Panc1 (cell line): ENCODE results near the gene HEATR5B. TPM values are rescaled to one million over a fixed set of nuclear protein-coding genes. Genes with fewer than 3 reads are reported as not detected.

Source experiments
- ATAC-seq: fragments of 200-7000 bp; cut with Tn5 transposase; 2 replicates; pipeline ENCODE4 v1.9.1; 2020; ENCODE audit warnings: mild to moderate bottlenecking, moderate library complexity
- BruUV-seq: library from RNA; stranded (reverse); fragments of 400-500 nt; replicated peaks from 2 replicates; lab custom pipeline; 2021; lab: Mats Ljungman, UMichigan
- CTCF ChIA-PET: fragments of 300-600 bp; sonication (Branson Sonifier 250); formaldehyde crosslinking; loops from one replicate; lab custom pipeline; 2022; ENCODE audit warnings: antibody characterized with exemption; lab: Charles Lee
- POLR2A ChIA-PET: fragments of 300-600 bp; sonication (Branson Sonifier 250); formaldehyde crosslinking; loops from one replicate; lab custom pipeline; 2022; ENCODE audit warnings: antibody characterized with exemption; lab: Charles Lee
- DNase-seq: peaks from one replicate; pipeline ENCODE4 v3.0.0-alpha.2; 2010; ENCODE audit warnings: low read depth, low spot score
- H3K27ac ChIP-seq: 2 replicates; pipeline ENCODE4 v1.5.1; 2011; ENCODE audit warnings: mild to moderate bottlenecking, low read length, inconsistent platforms
- H3K27me3 ChIP-seq: fragments of 200-500 bp; sonication (Bioruptor generic); 2 replicates; pipeline ENCODE4 v1.6.0; 2014; ENCODE audit warnings: low read length, inconsistent platforms; ENCODE audit not compliant: control insufficient read depth, insufficient read depth
- H3K36me3 ChIP-seq: fragments of 200-500 bp; sonication (Bioruptor generic); 2 replicates; pipeline ENCODE4 v1.5.1; 2014; ENCODE audit warnings: inconsistent platforms, mild to moderate bottlenecking, low read length, moderate library complexity; ENCODE audit not compliant: control insufficient read depth, insufficient read depth
- H3K4me1 ChIP-seq: 2 replicates; pipeline ENCODE4 v1.5.1; 2011; ENCODE audit warnings: inconsistent platforms, mild to moderate bottlenecking, low read length, moderate library complexity; ENCODE audit not compliant: control insufficient read depth, insufficient read depth
- H3K4me3 ChIP-seq, 2 experiments: 2 replicates each; pipeline ENCODE4 v1.5.1; 2011 to 2012; ENCODE audit warnings: low read depth in 2 of 2, low read length in 2 of 2, mild to moderate bottlenecking in 2 of 2, inconsistent platforms in 1 of 2, moderate library complexity in 1 of 2
- H3K9me3 ChIP-seq: fragments of 200-500 bp; sonication (Bioruptor generic); 2 replicates; pipeline ENCODE4 v1.5.1; 2014; ENCODE audit warnings: low read depth, mild to moderate bottlenecking, inconsistent platforms, low read length, moderate library complexity; ENCODE audit not compliant: control insufficient read depth, insufficient read depth
- POLR2AphosphoS5 ChIP-seq: IDR thresholded peaks from 2 replicates; pipeline ENCODE4 v1.6.1; 2012; ENCODE audit warnings: mild to moderate bottlenecking, low read depth, low read length, moderate library complexity
- SIN3A ChIP-seq: IDR thresholded peaks from 2 replicates; pipeline ENCODE4 v1.6.1; 2012; ENCODE audit warnings: low read depth, mild to moderate bottlenecking, low read length, moderate library complexity, borderline replicate concordance; ENCODE audit not compliant: insufficient read depth
- TCF7L2 ChIP-seq: IDR thresholded peaks from 2 replicates; pipeline ENCODE4 v1.6.1; 2011; ENCODE audit warnings: mild to moderate bottlenecking, low read depth, low read length, inconsistent platforms
- in situ Hi-C: cut with HindIII; loops from 2 replicates; pipeline ENCODE4 v1.10.0; 2016; ENCODE audit warnings: low sequenced_read_pairs, low pct_unique_long_range_greater_than_20kb
- intact Hi-C: fragments of 100-400 bp; cut with micrococcal nuclease; formaldehyde crosslinking; loops from one replicate; pipeline ENCODE4 v1.10.0; 2022; ENCODE audit not compliant: unreplicated experiment
- total RNA-seq: library from RNA; stranded (reverse); gene quantifications from one replicate; pipeline ENCODE4 v1.2.1, GENCODE V29; 2021; ENCODE audit not compliant: unreplicated experiment
- TF ChIP-seq, protein P1 (sequence below), 2 experiments: IDR thresholded peaks; 2 replicates each; pipeline ENCODE4 v1.6.1; 2011 to 2012; ENCODE audit warnings: low read depth in 2 of 2, control low read depth in 1 of 2, low read length in 1 of 2, mild to moderate bottlenecking in 1 of 2, moderate library complexity in 1 of 2; ENCODE audit not compliant: insufficient read depth in 1 of 2
- TF ChIP-seq, protein P2 (sequence below): fragments of 450-650 bp; IDR thresholded peaks from 2 replicates; pipeline ENCODE4 v1.5.1; 2017; ENCODE audit warnings: mild to moderate bottlenecking

HEATR5B gene
- total RNA-seq, 1 experiment from 2014 or later = 13.6 TPM

DNA sequence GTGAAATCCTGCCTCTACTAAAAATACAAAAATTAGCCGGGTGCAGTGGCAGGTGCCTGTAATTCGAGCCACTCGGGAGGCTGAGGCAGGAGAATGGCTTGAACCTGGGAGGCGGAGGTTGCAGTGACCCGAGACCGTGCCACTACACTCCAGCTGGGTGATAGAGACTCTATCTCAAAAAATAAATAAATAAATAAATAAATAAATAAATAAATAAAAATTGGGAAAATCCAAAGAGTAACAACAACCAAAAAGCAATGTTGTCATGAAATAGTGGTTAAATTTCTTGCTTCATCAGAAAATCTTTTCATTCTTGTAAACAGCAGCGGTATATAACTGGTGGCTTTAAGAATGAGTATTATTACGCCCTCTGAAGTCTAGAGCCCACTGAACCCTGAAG, 54.4 kb downstream of the HEATR5B start:
- in situ Hi-C loops (no loop called here), intact Hi-C loops (no loop called here)
- H3K27me3 ChIP-seq = no peaks in the 10 kb centered on the region
- peaks cover 2% of the 10 kb centered on the region; the same call in 1 of the 2 replicates for H3K36me3 ChIP-seq
- no peaks in the 10 kb centered on the region for H3K4me1 ChIP-seq
- ChIA-PET CTCF (no interaction called here), POLR2A (no interaction called here)
- TF ChIP-seq, protein P1, sequence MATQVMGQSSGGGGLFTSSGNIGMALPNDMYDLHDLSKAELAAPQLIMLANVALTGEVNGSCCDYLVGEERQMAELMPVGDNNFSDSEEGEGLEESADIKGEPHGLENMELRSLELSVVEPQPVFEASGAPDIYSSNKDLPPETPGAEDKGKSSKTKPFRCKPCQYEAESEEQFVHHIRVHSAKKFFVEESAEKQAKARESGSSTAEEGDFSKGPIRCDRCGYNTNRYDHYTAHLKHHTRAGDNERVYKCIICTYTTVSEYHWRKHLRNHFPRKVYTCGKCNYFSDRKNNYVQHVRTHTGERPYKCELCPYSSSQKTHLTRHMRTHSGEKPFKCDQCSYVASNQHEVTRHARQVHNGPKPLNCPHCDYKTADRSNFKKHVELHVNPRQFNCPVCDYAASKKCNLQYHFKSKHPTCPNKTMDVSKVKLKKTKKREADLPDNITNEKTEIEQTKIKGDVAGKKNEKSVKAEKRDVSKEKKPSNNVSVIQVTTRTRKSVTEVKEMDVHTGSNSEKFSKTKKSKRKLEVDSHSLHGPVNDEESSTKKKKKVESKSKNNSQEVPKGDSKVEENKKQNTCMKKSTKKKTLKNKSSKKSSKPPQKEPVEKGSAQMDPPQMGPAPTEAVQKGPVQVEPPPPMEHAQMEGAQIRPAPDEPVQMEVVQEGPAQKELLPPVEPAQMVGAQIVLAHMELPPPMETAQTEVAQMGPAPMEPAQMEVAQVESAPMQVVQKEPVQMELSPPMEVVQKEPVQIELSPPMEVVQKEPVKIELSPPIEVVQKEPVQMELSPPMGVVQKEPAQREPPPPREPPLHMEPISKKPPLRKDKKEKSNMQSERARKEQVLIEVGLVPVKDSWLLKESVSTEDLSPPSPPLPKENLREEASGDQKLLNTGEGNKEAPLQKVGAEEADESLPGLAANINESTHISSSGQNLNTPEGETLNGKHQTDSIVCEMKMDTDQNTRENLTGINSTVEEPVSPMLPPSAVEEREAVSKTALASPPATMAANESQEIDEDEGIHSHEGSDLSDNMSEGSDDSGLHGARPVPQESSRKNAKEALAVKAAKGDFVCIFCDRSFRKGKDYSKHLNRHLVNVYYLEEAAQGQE (IDR thresholded peaks at IDR 0.05; ENCODE audit: insufficient read depth in 1 of 2, low read depth in 2 of 2, low read length in 1 of 2) = no peak
- no peak for TF ChIP-seq SIN3A
- TF ChIP-seq, protein P2, sequence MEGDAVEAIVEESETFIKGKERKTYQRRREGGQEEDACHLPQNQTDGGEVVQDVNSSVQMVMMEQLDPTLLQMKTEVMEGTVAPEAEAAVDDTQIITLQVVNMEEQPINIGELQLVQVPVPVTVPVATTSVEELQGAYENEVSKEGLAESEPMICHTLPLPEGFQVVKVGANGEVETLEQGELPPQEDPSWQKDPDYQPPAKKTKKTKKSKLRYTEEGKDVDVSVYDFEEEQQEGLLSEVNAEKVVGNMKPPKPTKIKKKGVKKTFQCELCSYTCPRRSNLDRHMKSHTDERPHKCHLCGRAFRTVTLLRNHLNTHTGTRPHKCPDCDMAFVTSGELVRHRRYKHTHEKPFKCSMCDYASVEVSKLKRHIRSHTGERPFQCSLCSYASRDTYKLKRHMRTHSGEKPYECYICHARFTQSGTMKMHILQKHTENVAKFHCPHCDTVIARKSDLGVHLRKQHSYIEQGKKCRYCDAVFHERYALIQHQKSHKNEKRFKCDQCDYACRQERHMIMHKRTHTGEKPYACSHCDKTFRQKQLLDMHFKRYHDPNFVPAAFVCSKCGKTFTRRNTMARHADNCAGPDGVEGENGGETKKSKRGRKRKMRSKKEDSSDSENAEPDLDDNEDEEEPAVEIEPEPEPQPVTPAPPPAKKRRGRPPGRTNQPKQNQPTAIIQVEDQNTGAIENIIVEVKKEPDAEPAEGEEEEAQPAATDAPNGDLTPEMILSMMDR = no peak
- TF ChIP-seq TCF7L2 = no peak
- TF ChIP-seq POLR2AphosphoS5 = no peak
- no peaks in the 10 kb centered on the region for H3K9me3 ChIP-seq
- BruUV-seq = no TSS peak
- no peak for DNase-seq
- H3K4me3 ChIP-seq = no peak overlapping the region
- H3K27ac ChIP-seq = no peak overlapping the region
- ATAC-seq = no peak

DNA sequence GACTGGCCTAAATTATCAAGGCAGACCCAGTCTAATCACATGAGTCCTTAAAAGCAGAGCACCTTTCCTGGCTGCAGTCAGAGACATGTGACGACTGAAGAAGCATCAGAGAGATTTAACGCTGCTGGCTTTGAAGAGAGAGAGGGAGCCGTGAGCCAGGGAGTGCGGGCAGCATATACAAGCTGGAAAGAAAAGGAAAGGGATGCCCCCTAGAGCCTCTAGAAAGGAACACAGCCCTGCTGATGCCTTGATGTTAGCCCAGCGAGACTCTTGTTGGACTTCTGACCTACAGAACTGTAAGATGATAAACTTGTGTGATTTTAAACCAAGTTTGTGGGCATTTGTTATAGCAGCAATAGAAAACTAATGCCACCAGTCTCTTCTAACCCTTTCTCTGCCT, 58.1 kb downstream of the HEATR5B start:
- no TSS peak for BruUV-seq
- Histone ChIP-seq H3K4me3 (no peak overlapping the region), H3K27ac (no peak overlapping the region), H3K9me3 (no peaks in the 10 kb centered on the region), H3K27me3 (no peaks in the 10 kb centered on the region), H3K4me1 (no peaks in the 10 kb centered on the region), H3K36me3 (peaks cover 2% of the 10 kb centered on the region)
- in situ Hi-C loops = no loop called here
- TF ChIP-seq, protein P1 (IDR thresholded peaks at IDR 0.05; ENCODE audit: insufficient read depth in 1 of 2, low read depth in 2 of 2, low read length in 1 of 2) = no peak
- TF ChIP-seq SIN3A = no peak
- TF ChIP-seq, protein P2 = peak; percentile 59
- TF ChIP-seq TCF7L2 = no peak
- no peak for TF ChIP-seq POLR2AphosphoS5
- CTCF ChIA-PET = no interaction called here
- DNase-seq = no peak
- intact Hi-C loops = no loop called here
- peak; percentile 83 for ATAC-seq
- POLR2A ChIA-PET = no interaction called here
